GM18909 (cell line): Measurements from ENCODE around the gene CASP10.
A peak's percentile ranks its signal among the peaks of the same experiment; 100 is the strongest.

Source experiments
- ATAC-seq: cut with Tn5 transposase; IDR thresholded peaks from one replicate; pipeline ENCODE4 v1.9.1; 2021; ENCODE audit warnings: mild to moderate bottlenecking; ENCODE audit not compliant: unreplicated experiment, poor library complexity

Gene CASP10

DNA sequence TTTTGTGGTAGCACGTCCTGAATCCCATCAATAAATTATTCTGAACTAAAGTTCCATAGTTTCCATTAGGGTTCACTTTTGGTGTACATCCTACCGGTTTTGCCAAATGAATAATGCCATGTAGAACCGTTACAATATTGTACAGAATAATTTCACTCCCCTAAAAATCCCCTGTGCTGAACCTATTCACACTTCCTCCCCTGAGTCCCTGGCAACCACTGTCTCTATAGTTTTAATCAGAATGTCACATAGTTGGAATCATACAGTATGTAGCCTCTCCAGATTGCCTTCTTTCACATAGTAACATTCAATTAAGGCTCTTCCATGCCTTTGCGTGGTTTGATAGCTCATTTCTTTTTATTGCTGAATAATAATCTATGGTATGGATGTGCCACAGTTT is 67.8 kb downstream of the CASP10 start:
- ATAC-seq, result no peak

DNA sequence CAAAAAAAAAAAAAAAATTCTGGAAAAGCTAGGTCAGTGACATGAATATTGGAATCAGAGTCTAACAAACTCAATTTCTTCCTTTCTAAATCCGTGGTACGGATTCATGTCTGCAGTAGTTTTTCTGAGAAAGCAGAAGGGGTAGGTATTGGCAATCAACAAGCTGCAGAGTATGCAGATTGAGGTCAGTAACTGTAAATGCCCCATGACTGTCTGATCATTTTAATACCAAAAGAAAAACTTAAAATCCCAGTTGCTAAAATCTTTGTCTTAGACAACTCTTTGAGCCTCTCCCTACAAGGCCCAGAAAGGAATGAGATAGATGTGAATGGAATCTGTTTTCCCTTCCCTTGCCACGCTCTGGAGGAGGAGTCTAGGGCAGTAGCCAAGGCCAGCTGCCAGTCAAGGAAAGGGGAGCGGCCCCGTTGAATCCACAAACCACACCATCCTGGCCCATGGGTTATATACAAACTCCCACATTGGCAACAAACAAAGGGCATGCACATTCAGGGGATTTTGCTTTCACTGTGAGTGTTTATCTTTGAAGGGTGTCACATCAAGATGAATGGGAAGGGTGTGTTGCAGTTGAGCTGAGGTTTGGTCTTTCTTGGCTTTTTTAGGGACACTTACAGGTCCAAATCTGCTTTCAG is 71.3 kb downstream of the CASP10 start:
- no peak for ATAC-seq

GRCh38 chr2:201255408-201256033 is 72.6 kb downstream of the CASP10 start:
- ATAC-seq, result no peak

DNA sequence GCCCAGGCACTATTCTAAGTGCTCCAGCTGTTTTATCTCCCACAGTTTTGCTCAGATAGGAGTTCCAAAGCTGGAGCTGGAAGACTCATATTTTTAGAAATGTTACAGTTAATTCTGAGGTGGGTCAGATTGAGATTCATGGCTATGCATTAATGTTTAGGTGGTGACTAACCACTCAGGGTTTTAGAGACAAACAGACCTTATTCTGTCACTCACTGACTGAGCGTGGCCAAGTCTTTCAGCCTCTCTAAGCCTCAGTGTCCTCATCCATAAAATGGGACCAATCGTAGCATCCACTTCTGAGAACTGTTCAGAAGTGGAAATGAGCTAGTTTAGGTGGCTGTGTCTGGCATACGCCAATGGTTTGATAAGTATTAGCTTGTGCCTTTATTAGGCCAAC is 73.1 kb downstream of the CASP10 start:
- ATAC-seq, result no peak

- peak; percentile 61 for ATAC-seq
These were observed 74.5 kb downstream of the CASP10 start for GRCh38 chr2:201257381-201257955.

GRCh38 chr2:201257956-201258665 is 75.2 kb downstream of the CASP10 start:
- ATAC-seq, result peak; percentile 75

- no peak for ATAC-seq
These were observed 76.0 kb downstream of the CASP10 start for GRCh38 chr2:201258666-201259615.

DNA sequence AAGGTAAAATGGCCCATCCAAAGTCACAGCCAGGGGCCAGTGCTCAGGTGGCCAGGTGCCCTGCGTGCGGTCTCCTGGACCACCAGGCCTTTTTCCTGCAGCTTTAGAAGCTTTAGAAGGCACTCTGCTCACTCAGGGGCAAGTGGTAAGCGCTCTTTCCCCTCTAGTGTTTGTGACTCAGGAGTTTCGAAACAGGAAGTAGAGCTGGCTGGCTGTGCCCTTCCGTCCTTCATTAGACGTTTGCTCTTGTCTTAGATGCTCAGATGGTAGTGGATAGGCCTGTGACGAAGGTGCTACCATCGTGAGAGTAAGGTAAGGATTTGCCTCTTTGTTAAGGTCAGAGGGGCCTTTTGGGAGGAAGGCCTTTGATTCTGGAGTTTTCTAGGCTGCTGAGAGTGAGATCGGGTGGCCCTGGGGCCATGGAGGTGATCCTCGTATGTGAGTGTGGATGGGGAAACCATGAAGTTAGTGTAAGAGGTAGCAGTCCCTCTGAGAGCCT is 77.4 kb downstream of the CASP10 start, which contains the start of gene CASP8:
Gene CASP8 (plus strand): TSS at position 235 of the 499 bp plus-strand sequence. CDS start 5,951 bp downstream, outside the sequence.
- ATAC-seq, result peak; percentile 35

DNA sequence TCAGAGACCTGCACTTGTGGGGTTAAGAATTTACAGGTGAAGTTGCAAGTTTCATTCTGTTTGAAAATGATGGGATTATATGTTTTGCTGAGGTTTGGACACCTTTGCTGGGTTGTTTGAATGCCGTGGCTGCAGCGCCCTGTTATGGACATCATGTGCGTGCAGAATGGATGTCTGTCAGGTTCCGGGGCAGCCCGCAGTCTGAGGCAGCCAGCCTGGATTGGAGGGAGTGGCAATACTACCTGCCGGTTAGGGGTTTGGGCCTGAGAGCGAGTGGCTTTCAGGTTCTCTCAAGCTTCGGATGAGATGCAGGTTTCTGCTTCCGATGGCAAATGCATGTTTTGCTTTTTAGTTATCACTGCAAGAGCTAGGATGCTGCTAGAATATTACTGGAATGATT is 78.5 kb downstream of the CASP10 start:
- no peak for ATAC-seq

GRCh38 chr2:201261906-201262305 is 79.0 kb downstream of the CASP10 start:
- ATAC-seq, result no peak

DNA sequence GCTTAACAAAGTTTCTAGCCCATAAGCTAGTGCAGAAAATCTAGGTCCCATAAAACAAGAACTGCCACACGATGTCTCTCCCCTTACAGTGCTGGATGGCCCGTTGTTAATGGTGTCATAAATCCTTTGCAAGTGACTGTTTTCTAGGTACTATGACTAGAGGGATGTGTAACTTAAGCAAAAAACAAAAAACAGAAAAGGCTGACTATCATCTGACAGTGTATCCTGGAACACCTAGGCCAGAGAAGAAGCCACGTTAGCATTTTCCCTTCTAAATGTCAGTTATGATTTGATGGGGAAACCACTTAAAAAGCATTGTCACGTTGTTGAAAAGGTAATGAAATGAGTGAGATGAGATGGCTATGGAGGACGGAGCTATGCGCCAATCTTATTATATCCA is 79.8 kb downstream of the CASP10 start:
- ATAC-seq, result no peak

GRCh38 chr2:201263779-201264178 is 80.8 kb downstream of the CASP10 start:
- ATAC-seq, result no peak

- ATAC-seq, result no peak
These were observed 81.7 kb downstream of the CASP10 start for GRCh38 chr2:201264472-201265173.

GRCh38 chr2:201266629-201267028 is 83.7 kb downstream of the CASP10 start:
- ATAC-seq, result no peak

- no peak for ATAC-seq
These were observed 84.5 kb downstream of the CASP10 start for GRCh38 chr2:201267278-201268030.

DNA sequence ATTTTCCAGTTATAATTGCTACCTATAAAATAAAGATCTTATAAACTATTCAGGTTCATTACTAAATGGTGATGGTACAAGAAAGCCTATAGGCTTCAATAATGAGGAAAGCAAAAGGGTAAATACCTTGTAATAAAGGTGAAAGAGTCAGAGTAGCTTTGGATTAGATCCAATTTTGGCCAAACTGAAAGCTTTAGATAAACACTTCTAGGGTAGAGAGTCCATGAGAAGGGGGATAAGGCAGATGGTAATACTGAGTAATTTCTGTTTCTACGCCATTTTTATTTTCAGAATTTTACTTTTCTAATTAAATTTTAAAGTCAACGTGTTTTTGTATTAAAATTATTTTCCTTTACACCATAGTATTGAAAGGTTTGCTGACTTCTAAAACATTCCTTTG is 86.8 kb downstream of the CASP10 start:
- ATAC-seq, result no peak

DNA sequence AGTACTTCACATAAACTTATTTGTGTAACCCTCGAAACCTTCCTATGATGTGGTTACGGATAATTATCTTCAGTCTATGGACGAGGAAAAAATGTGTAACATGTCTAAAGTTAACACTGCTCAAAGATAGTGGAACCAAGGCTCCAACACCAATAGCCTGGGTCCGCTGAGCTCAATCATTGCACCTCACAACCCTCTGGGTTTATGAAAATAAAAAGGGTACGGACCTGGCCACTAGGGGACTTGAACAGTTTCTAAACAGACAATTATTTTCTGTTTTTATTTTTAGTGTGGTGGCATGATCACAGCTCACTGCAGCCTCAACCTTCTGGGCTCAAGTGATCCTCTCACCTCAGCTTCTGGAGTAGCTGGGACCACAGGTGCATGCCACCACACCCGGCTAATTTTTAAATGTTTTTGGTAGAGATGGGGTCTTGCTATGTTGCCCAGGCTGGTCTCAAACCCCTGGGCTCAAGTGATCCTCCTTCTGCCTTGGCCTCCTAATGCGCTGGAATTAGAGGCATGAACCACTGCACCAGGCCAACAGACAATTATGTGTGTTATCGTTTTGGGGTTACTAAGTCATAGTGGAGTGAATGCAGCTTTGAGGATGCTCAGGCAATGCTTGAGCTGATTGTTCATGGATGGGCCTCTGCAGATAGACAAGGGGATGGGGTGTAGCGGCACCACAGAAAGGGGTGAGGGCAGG is 87.5 kb downstream of the CASP10 start:
- ATAC-seq, result no peak

DNA sequence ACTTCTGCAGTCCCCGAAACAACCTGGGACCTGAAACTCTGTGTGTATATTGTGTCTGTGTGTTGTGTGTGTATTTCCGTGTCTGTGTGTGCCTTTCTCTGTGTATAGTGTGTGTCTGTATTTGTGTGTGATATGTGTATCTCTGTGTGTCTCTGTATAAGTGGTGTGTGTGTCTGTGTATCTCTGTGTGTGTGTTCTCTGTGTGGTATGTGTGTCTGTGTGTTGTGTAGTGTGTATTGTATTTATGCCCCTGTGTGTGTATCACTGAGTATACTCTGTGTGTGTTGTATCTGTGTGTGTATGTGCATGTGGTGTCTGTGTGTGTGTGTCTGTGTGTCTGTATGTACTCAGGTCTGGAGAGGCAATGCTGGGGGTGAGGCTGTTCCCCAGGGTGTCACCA is 89.0 kb downstream of the CASP10 start:
- ATAC-seq, result no peak
